ENCODE results near the gene MMP20. TPM values are rescaled to one million over a fixed set of nuclear protein-coding genes. Genes with fewer than 3 reads are reported as not detected.

Gene MMP20
- total and polyA plus RNA-seq, 11 donors = not detected

GRCh38 chr11:102590276-102591049 is 34.7 kb downstream of the MMP20 start:
- peaks cover 0 to 25% (median 0%) of the 10 kb centered on the region in 12 donors for H3K9me3 ChIP-seq
- H3K27me3 ChIP-seq = no peaks in the 10 kb centered on the region
- TF ChIP-seq POLR2A (IDR thresholded peaks at IDR 0.05) = no peak
- DNase-seq (no peak), ATAC-seq (no peak)
- 57 to 70% (median 65%) methylated on average over 6 of the region's 6 CpGs for WGBS, 4 donors
- peaks cover 0 to 9% (median 0%) of the 10 kb centered on the region in 12 donors for H3K4me1 ChIP-seq
- intact Hi-C loops (cut with DNase I) = no loop called here
- no peaks in the 10 kb centered on the region for H3K36me3 ChIP-seq
- no peak overlapping the region for H3K27ac ChIP-seq
- H3K4me3 ChIP-seq = no peak overlapping the region

DNA sequence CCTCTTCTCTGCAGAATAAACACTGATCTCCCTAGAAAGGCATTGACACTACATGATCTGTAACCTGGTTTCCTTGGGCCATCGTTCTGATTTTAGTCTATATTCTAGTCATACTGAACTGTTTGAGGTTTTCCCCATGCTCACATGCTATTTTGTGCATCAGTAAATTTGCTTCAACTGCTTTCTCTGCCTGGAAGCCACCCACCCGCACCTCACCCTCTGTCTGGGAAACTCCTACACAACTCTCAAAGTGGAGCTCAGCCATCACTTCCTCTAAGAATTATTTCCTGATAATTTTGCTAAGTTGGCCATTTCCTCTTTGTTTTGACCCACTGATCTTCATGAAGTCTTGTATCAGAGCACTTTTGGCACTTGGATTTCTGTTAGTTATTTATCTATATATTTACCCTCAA is 36.1 kb downstream of the MMP20 start:
- peaks cover 0 to 28% (median 0%) of the 10 kb centered on the region in 12 donors for H3K9me3 ChIP-seq
- no peak for TF ChIP-seq POLR2A (IDR thresholded peaks at IDR 0.05)
- TF ChIP-seq CTCF (IDR thresholded peaks at IDR 0.05) = no peak
- H3K4me1 ChIP-seq = peaks cover 0 to 9% (median 0%) of the 10 kb centered on the region in 12 donors
- no peak overlapping the region for H3K27ac ChIP-seq
- ATAC-seq (no peak), DNase-seq (no peak)
- H3K27me3 ChIP-seq = no peaks in the 10 kb centered on the region
- 58 to 68% (median 64%) methylated on average over 2 of the region's 2 CpGs for WGBS, 4 donors
- H3K4me3 ChIP-seq = no peak overlapping the region
- intact Hi-C loops (cut with DNase I) = no loop called here
- H3K36me3 ChIP-seq = no peaks in the 10 kb centered on the region

DNA sequence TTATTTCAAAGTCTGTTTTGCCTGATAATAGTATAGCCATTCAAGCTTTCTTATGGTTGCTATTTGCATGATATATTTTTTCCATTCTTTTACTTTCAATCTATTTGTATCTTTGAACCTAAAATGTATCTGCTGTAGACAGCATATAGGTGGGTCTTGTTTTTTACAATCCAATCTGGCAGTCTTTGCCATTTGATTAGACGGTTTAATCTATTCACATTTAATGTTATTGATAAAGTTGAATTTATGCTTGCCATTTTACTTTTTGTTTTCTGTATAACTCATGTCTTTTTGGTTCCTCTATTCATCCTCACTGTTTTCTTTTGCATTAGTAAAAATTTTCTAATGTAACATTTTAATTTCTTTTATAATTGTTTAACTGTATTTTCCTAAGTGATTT is 37.4 kb downstream of the MMP20 start:
- H3K4me3 ChIP-seq = no peak overlapping the region
- H3K27ac ChIP-seq = no peak overlapping the region
- peaks cover 0 to 9% (median 0%) of the 10 kb centered on the region in 12 donors for H3K4me1 ChIP-seq
- peaks cover 0 to 29% (median 0%) of the 10 kb centered on the region in 12 donors for H3K9me3 ChIP-seq
- TF ChIP-seq POLR2A (IDR thresholded peaks at IDR 0.05) = no peak
- no peak for TF ChIP-seq CTCF (IDR thresholded peaks at IDR 0.05)
- no peaks in the 10 kb centered on the region for H3K36me3 ChIP-seq
- no peak for DNase-seq
- 83 to 93% (median 88%) methylated on average over 1 of the region's 1 CpG for WGBS, 4 donors
- no peaks in the 10 kb centered on the region for H3K27me3 ChIP-seq
- intact Hi-C loops (cut with DNase I) = no loop called here
- ATAC-seq = no peak

DNA sequence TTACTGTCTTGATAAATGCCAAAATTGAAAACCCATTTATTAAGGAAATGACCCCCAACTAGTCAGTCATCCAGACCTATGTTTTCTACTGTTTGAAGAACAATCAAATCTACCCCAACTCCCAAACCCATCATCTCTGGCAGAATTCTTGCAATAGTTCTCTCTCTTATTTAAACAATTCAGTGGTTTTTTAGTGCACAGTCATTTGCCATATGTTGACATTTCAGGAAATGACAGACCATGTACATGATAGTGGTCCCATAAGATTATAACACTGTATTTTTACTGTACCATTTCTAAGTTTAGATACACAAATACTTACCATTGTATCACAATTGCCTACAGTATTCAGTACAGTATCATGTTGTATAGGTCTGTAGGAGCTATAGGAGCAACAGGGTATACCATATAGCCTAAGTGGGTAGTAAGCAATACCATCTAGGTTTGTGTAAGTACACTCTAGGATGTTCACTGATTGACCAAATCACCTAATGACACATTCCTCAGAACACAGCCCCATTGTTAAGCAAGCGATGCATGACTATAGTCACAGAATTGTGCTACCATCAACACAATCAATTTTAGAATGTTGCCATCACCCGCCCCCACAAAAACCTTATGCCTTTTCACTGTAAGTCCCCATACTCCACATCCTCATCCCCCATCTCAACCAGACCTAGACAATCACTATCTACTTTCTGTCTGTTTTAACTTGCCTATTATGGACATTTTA is 41.8 kb downstream of the MMP20 start:
- ATAC-seq = no peak
- H3K36me3 ChIP-seq = no peaks in the 10 kb centered on the region
- TF ChIP-seq CTCF (IDR thresholded peaks at IDR 0.05) = no peak
- TF ChIP-seq POLR2A (IDR thresholded peaks at IDR 0.05) = no peak
- WGBS, 4 donors = 90 to 95% (median 93%) methylated on average over 2 of the region's 2 CpGs
- DNase-seq = no peak
- intact Hi-C loops (cut with DNase I) = no loop called here
- H3K4me1 ChIP-seq = no peaks in the 10 kb centered on the region
- no peak overlapping the region for H3K27ac ChIP-seq
- no peaks in the 10 kb centered on the region for H3K27me3 ChIP-seq
- H3K4me3 ChIP-seq = no peak overlapping the region
- peaks cover 0 to 23% (median 0%) of the 10 kb centered on the region in 12 donors for H3K9me3 ChIP-seq

Data from heart left ventricle (tissue), 16 donors.